HCT116 (cell line): ENCODE data around the gene PPP1R12C. TPM values are rescaled to one million over a fixed set of nuclear protein-coding genes. Genes with fewer than 3 reads are reported as not detected.

Source experiments
- ATAC-seq: fragments of 200-7000 bp; cut with Tn5 transposase; 2 replicates; pipeline ENCODE4 v1.9.1; 2020; ENCODE audit warnings: mild to moderate bottlenecking, moderate library complexity
- BruUV-seq: library from RNA; stranded (reverse); fragments of 400-500 nt; replicated peaks from 2 replicates; lab custom pipeline; 2021; lab: Mats Ljungman, UMichigan
- CTCF ChIA-PET: fragments of 300-600 bp; sonication (Branson Sonifier 250); formaldehyde crosslinking; loops from one replicate; lab custom pipeline; 2021; ENCODE audit warnings: antibody characterized with exemption; lab: Charles Lee
- POLR2A ChIA-PET: fragments of 300-600, 350-600 bp; sonication (Branson Sonifier 250); formaldehyde crosslinking; loops from one replicate; lab custom pipeline; 2021; ENCODE audit warnings: antibody characterized with exemption; lab: Charles Lee
- RAD21 ChIA-PET, 2 experiments: fragments of 300-600 bp; sonication (Branson Sonifier 250); formaldehyde crosslinking; loops; one replicate each; lab custom pipeline; 2023; ENCODE audit warnings: low total read pairs in 2 of 2; ENCODE audit not compliant: uncharacterized antibody in 2 of 2, unreplicated experiment in 2 of 2, low non-redundant PET in 1 of 2; lab: Charles Lee
- DNase-seq: peaks from one replicate; pipeline ENCODE4 v3.0.0-alpha.2; 2010; ENCODE audit warnings: low read depth, low spot score
- H2AFZ ChIP-seq: fragments of 200-600 bp; shearing (Covaris generic), sonication (generic); 2 replicates; pipeline ENCODE4 v1.6.1; 2017; ENCODE audit warnings: low read depth, mixed run types, mixed read lengths, antibody characterized with exemption, low read length; ENCODE audit not compliant: poor library complexity, severe bottlenecking
- H3K27ac ChIP-seq: 2 replicates; pipeline ENCODE4 v1.5.1; 2012; ENCODE audit warnings: low read depth, low read length
- H3K27me3 ChIP-seq: fragments of 200-600 bp; sonication (generic); 2 replicates; pipeline ENCODE4 v1.6.1; 2016; ENCODE audit warnings: mixed run types, low read length, mixed read lengths; ENCODE audit not compliant: insufficient read depth
- H3K36me3 ChIP-seq, 2 experiments: fragments of 200-500 bp in 1 of 2; fragments of 200-600 bp in 1 of 2; sonication (Bioruptor generic) in 1 of 2; sonication (generic) in 1 of 2; 2 replicates each; pipeline versions ENCODE4 v1.5.1 to v1.6.1; 2014 to 2016; ENCODE audit warnings: low read length in 2 of 2, inconsistent platforms in 1 of 2, mixed read lengths in 1 of 2, mixed run types in 1 of 2; ENCODE audit not compliant: insufficient read depth in 2 of 2, control insufficient read depth in 1 of 2
- H3K4me1 ChIP-seq, 2 experiments: fragments of 200-600 bp in 1 of 2; sonication (generic) in 1 of 2; 2 replicates each; pipeline versions ENCODE4 v1.5.1 to v1.6.1; 2012 to 2017; ENCODE audit warnings: low read length in 2 of 2, inconsistent platforms in 1 of 2, mild to moderate bottlenecking in 1 of 2, mixed read lengths in 1 of 2, mixed run types in 1 of 2, moderate library complexity in 1 of 2; ENCODE audit not compliant: insufficient read depth in 2 of 2, control insufficient read depth in 1 of 2
- H3K4me2 ChIP-seq: fragments of 200-600 bp; sonication (generic); 2 replicates; pipeline ENCODE4 v1.6.1; 2017; ENCODE audit warnings: mixed run types, low read length, mixed read lengths
- H3K4me3 ChIP-seq, 2 experiments: fragments of 200-600 bp in 1 of 2; sonication (generic) in 1 of 2; replicated peaks in 1 of 2; 2 replicates each; pipeline ENCODE4 v1.5.1; 2011 to 2016; ENCODE audit warnings: low read length in 2 of 2, control low read depth in 1 of 2, low read depth in 1 of 2, mild to moderate bottlenecking in 1 of 2, mixed read lengths in 1 of 2, mixed run types in 1 of 2
- H3K79me2 ChIP-seq: fragments of 200-600 bp; sonication (generic); 2 replicates; pipeline ENCODE4 v1.6.1; 2017; ENCODE audit warnings: mild to moderate bottlenecking, mixed run types, low read length, moderate library complexity, mixed read lengths; ENCODE audit not compliant: insufficient read depth
- H3K9ac ChIP-seq: fragments of 200-600 bp; sonication (generic); 2 replicates; pipeline ENCODE4 v1.6.1; 2016; ENCODE audit warnings: low read length, mixed read lengths
- H3K9me2 ChIP-seq: fragments of 200-600 bp; sonication (generic), shearing (Covaris generic); 2 replicates; pipeline ENCODE4 v1.6.1; 2017; ENCODE audit warnings: mixed run types, mild to moderate bottlenecking, moderate library complexity; ENCODE audit not compliant: insufficient read depth
- H3K9me3 ChIP-seq, 2 experiments: fragments of 200-500 bp in 1 of 2; fragments of 200-600 bp in 1 of 2; sonication (Bioruptor generic) in 1 of 2; sonication (generic) in 1 of 2; 2 replicates each; pipeline ENCODE4 v1.6.1; 2014 to 2017; ENCODE audit warnings: low read length in 2 of 2, mixed read lengths in 2 of 2, inconsistent platforms in 1 of 2, low read depth in 1 of 2, mild to moderate bottlenecking in 1 of 2, mixed run types in 1 of 2, moderate library complexity in 1 of 2; ENCODE audit not compliant: control insufficient read depth in 1 of 2, insufficient read depth in 1 of 2
- H4K20me1 ChIP-seq: fragments of 200-600 bp; sonication (generic), shearing (Covaris generic); 2 replicates; pipeline ENCODE4 v1.6.1; 2017; ENCODE audit warnings: mixed run types, mild to moderate bottlenecking, moderate library complexity; ENCODE audit not compliant: insufficient read depth
- EZH2 ChIP-seq: fragments of 200-600 bp; sonication (generic); IDR thresholded peaks from 2 replicates; pipeline ENCODE4 v1.6.1; 2017; ENCODE audit warnings: antibody characterized with exemption, mixed run types
- EZH2phosphoT487 ChIP-seq: fragments of 200-600 bp; IDR thresholded peaks from 2 replicates; pipeline ENCODE4 v1.6.1; 2018; ENCODE audit warnings: antibody characterized with exemption, borderline replicate concordance
- FOSL1 ChIP-seq: IDR thresholded peaks from 2 replicates; pipeline ENCODE4 v1.6.1; 2012; ENCODE audit warnings: low read depth
- RAD21 ChIP-seq: IDR thresholded peaks from 2 replicates; pipeline ENCODE4 v1.6.1; 2012; ENCODE audit warnings: low read depth, mild to moderate bottlenecking
- SIN3A ChIP-seq: IDR thresholded peaks from 2 replicates; pipeline ENCODE4 v1.6.1; 2012; ENCODE audit warnings: low read depth
- TCF7L2 ChIP-seq: IDR thresholded peaks from 2 replicates; pipeline ENCODE4 v1.7.0; 2011; ENCODE audit warnings: borderline replicate concordance, inconsistent platforms; ENCODE audit not compliant: insufficient read depth, insufficient read length; ENCODE audit errors: extremely low read depth
- YY1 ChIP-seq: IDR thresholded peaks from 2 replicates; pipeline ENCODE4 v1.6.1; 2011; ENCODE audit warnings: low read length, low read depth, moderate library complexity, mild to moderate bottlenecking; ENCODE audit not compliant: insufficient replicate concordance; ENCODE audit errors: extremely low read depth
- intact Hi-C: fragments of 100-400 bp; cut with micrococcal nuclease; formaldehyde crosslinking; loops from 2 replicates; pipeline ENCODE4 v1.10.0; 2022
- total RNA-seq: library from RNA; stranded (reverse); gene quantifications from one replicate; pipeline ENCODE4 v1.2.1, GENCODE V29; 2021; ENCODE audit not compliant: unreplicated experiment
- TF ChIP-seq, protein P1 (sequence below), 3 experiments: fragments of 200-600 bp in 1 of 3; sonication (generic) in 1 of 3; IDR thresholded peaks in 2 of 3; conservative IDR thresholded peaks in 1 of 3; 2 replicates each; pipeline ENCODE4 v1.5.1; 2012 to 2017; ENCODE audit warnings: low read depth in 2 of 3, low read length in 2 of 3, antibody characterized with exemption in 1 of 3, borderline replicate concordance in 1 of 3, control low read depth in 1 of 3, mild to moderate bottlenecking in 1 of 3, mixed read lengths in 1 of 3, mixed run types in 1 of 3, moderate library complexity in 1 of 3; ENCODE audit not compliant: insufficient read depth in 1 of 3

PPP1R12C gene
- total RNA-seq, 1 experiment from 2014 or later, result 83.2 TPM

GRCh38 chr19:55112777-55113569 is 4.5 kb downstream of the PPP1R12C start:
- no peak overlapping the region for H3K27ac ChIP-seq
- no TSS peak for BruUV-seq
- intact Hi-C loops, result no loop called here
- H3K9ac ChIP-seq, result no peak overlapping the region
- H3K9me3 ChIP-seq, result no peaks in the 10 kb centered on the region
- ChIA-PET RAD21 (no interaction called here), POLR2A (no interaction called here), CTCF (no interaction called here)
- no peaks in the 10 kb centered on the region for H3K27me3 ChIP-seq
- no peak overlapping the region for H3K4me3 ChIP-seq
- TF ChIP-seq, protein P1, sequence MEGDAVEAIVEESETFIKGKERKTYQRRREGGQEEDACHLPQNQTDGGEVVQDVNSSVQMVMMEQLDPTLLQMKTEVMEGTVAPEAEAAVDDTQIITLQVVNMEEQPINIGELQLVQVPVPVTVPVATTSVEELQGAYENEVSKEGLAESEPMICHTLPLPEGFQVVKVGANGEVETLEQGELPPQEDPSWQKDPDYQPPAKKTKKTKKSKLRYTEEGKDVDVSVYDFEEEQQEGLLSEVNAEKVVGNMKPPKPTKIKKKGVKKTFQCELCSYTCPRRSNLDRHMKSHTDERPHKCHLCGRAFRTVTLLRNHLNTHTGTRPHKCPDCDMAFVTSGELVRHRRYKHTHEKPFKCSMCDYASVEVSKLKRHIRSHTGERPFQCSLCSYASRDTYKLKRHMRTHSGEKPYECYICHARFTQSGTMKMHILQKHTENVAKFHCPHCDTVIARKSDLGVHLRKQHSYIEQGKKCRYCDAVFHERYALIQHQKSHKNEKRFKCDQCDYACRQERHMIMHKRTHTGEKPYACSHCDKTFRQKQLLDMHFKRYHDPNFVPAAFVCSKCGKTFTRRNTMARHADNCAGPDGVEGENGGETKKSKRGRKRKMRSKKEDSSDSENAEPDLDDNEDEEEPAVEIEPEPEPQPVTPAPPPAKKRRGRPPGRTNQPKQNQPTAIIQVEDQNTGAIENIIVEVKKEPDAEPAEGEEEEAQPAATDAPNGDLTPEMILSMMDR (IDR thresholded peaks at IDR 0.05 in 2 of 3, conservative IDR thresholded peaks at IDR 0.05 in 1 of 3; ENCODE audit: borderline replicate concordance in 1 of 3, insufficient read depth in 1 of 3, low read depth in 2 of 3, low read length in 2 of 3), result 0 out of 6 replicates have a peak, but pooled peaks of 2 of the 3 experiments have one; percentile 17 to 22
- TF ChIP-seq TCF7L2 (no peak), RAD21 (no peak), FOSL1 (no peak), YY1 (no peak)
- H2AFZ ChIP-seq, result no peak overlapping the region
- no peaks in the 10 kb centered on the region for H3K9me2 ChIP-seq
- H3K4me2 ChIP-seq, result no peak overlapping the region
- peaks cover 6 to 18% of the 10 kb centered on the region in 2 experiments for H3K4me1 ChIP-seq
- H3K36me3 ChIP-seq, result peaks cover 4 to 5% of the 10 kb centered on the region in 2 experiments; a peak in 2 of 4 replicates
- ATAC-seq (no peak), DNase-seq (no peak)
- no peaks in the 10 kb centered on the region for H4K20me1 ChIP-seq
- H3K79me2 ChIP-seq, result peaks cover 62% of the 10 kb centered on the region

DNA sequence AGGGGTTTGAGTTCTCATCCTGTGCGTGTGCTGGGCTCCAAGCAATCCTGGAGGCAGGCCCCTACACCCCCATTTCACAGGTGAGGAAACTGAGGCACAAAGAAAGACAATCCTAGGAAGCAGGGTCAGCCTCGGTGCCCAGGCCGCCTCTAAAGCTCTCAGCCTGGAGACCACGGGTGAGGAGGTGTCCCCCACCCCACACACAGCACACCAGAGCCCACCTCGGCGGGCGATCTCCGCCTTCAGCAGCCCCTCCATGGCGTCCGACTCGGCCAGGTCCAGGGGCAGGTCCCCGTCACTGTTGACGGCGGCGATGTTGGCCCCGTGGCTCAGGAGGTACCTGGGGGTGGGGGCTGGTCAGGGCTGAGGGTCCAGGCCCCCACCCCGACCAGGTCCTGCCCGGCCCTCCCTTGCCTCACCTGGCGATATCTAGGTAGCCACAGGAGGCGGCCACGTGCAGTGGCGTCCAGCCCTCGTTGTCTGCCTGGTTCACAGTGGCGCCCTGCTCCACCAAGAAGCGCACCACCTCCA is 5.1 kb downstream of the PPP1R12C start:
- BruUV-seq, result no TSS peak
- Histone ChIP-seq H2AFZ (no peak overlapping the region), H3K9me3 (no peaks in the 10 kb centered on the region), H4K20me1 (no peaks in the 10 kb centered on the region), H3K79me2 (peaks cover 62% of the 10 kb centered on the region), H3K4me3 (no peak overlapping the region), H3K4me2 (no peak overlapping the region), H3K9ac (no peak overlapping the region), H3K36me3 (peaks cover 4 to 5% of the 10 kb centered on the region in 2 experiments; a peak in 2 of 4 replicates), H3K4me1 (peaks cover 6 to 18% of the 10 kb centered on the region in 2 experiments), H3K27ac (no peak overlapping the region)
- DNase-seq, result no peak
- ChIA-PET CTCF (no interaction called here), RAD21 (no interaction called here)
- intact Hi-C loops, result no loop called here
- TF ChIP-seq EZH2 (no peak), EZH2phosphoT487 (no peak), SIN3A (no peak)
- TF ChIP-seq, all 23 proteins: peak for 0
- ATAC-seq, result no peak
- Histone ChIP-seq H3K27me3 (no peaks in the 10 kb centered on the region), H3K9me2 (no peaks in the 10 kb centered on the region)
- POLR2A ChIA-PET, result no interaction called here
